Esophagus squamous epithelium (tissue), 4 donors: ENCODE data around the gene DSCAML1.

Experiments used
- CTCF ChIP-seq, 6 experiments: fragments of 450-650 bp in 4 of 6; fragments of 200-600 bp in 2 of 6; sonication (generic) in 2 of 6; IDR thresholded peaks; one replicate each; pipeline ENCODE4 v1.5.1; 2016 to 2019; ENCODE audit warnings: antibody characterized with exemption in 6 of 6, mild to moderate bottlenecking in 4 of 6, moderate library complexity in 4 of 6
- POLR2A ChIP-seq, 4 donors: fragments of 450-650 bp; IDR thresholded peaks; one replicate each; pipeline ENCODE4 v1.6.1; 2017; ENCODE audit warnings: antibody characterized with exemption in 4 of 4, mild to moderate bottlenecking in 4 of 4, moderate library complexity in 3 of 4

GRCh38 chr11:117481885-117482284, 315.1 kb downstream of the DSCAML1 start:
- TF ChIP-seq POLR2A (IDR thresholded peaks at IDR 0.05) (no peak), CTCF (IDR thresholded peaks at IDR 0.05) (no peak)
